Measurements from ENCODE around the gene WASF2. TPM values are rescaled to one million over a fixed set of nuclear protein-coding genes. Genes with fewer than 3 reads are reported as not detected.

Gene WASF2
- total and polyA plus RNA-seq, 2 of the 8 experiments (the other 6 are each of a cell fraction or from before 2014, with no cell fraction given), result 32.1 to 86.6 TPM

GRCh38 chr1:27413004-27413403 is 77.0 kb downstream of the WASF2 start:
- ChIA-PET CTCF (ENCODE audit: partially characterized antibody) (interaction anchor here (0.9 to 37.8 kb wide), 13 partner anchors 9 to 250 kb away, joined by 3 to 863 read pairs (median 5); partner anchors contain the start of gene AHDC1), POLR2A (ENCODE audit: partially characterized antibody) (interaction anchor here (1.4 kb wide), 1 partner anchor 14 kb away, joined by 4 read pairs; no protein-coding TSS in a partner anchor)
- no peak overlapping the region for H4K5ac ChIP-seq (ENCODE audit: insufficient read length, low read depth, low read length)
- H3K79me2 ChIP-seq (ENCODE audit: control insufficient read depth in 1 of 2, insufficient read depth in 2 of 2, low read length in 2 of 2), result no peaks in the 10 kb centered on the region; a peak in 1 of 4 replicates
- FAIRE-seq (no peak), DNase-seq (ENCODE audit: low read depth in 1 of 2, low spot score in 2 of 2) (no peak)
- TF ChIP-seq, protein P1, sequence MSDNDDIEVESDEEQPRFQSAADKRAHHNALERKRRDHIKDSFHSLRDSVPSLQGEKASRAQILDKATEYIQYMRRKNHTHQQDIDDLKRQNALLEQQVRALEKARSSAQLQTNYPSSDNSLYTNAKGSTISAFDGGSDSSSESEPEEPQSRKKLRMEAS (IDR thresholded peaks at IDR 0.05), result no peak
- TF ChIP-seq NRF1 (IDR thresholded peaks at IDR 0.05; ENCODE audit: low read depth, low read length) (no peak), ATF3 (IDR thresholded peaks at IDR 0.05; ENCODE audit: insufficient read depth, low read depth, low read length) (no peak), KDM5A (IDR thresholded peaks at IDR 0.05; ENCODE audit: low read length) (no peak), SIRT6 (IDR thresholded peaks at IDR 0.05; ENCODE audit: low read length) (no peak), RXRA (IDR thresholded peaks at IDR 0.05; ENCODE audit: insufficient read depth, low read depth, low read length) (no peak), TAF1 (IDR thresholded peaks at IDR 0.05; ENCODE audit: low read depth, low read length) (no peak), RAD21 (IDR thresholded peaks at IDR 0.05 in 1 of 2, conservative IDR thresholded peaks at IDR 0.05 in 1 of 2; ENCODE audit: low read depth in 2 of 2, low read length in 2 of 2) (no peak), MAFK (IDR thresholded peaks at IDR 0.05; ENCODE audit: low read depth, low read length) (no peak), SP1 (IDR thresholded peaks at IDR 0.05; ENCODE audit: low read depth, low read length) (no peak), RFX5 (IDR thresholded peaks at IDR 0.05; ENCODE audit: borderline replicate concordance, low read depth, low read length) (no peak), TEAD4 (IDR thresholded peaks at IDR 0.05; ENCODE audit: low read depth, low read length) (no peak), BACH1 (IDR thresholded peaks at IDR 0.05; ENCODE audit: low read length) (no peak), BRCA1 (IDR thresholded peaks at IDR 0.05; ENCODE audit: low read depth, low read length) (no peak)
- H2BK12ac ChIP-seq (ENCODE audit: low read depth, low read length), result no peak overlapping the region
- H3K4me2 ChIP-seq (ENCODE audit: insufficient read depth in 1 of 2, low read depth in 2 of 2, low read length in 2 of 2), result no peak overlapping the region
- H3K4me1 ChIP-seq (replicated peaks in 1 of 4; ENCODE audit: control insufficient read depth in 3 of 4, insufficient read depth in 4 of 4, low read length in 3 of 4), result 0 out of 7 replicates have a peak, but pooled peaks cover 0 to 1% (median under 1%) of the 10 kb centered on the region in 4 experiments
- no peak overlapping the region for H3K23ac ChIP-seq (ENCODE audit: insufficient read length)
- H3K27ac ChIP-seq (ENCODE audit: low read depth, low read length), result no peak overlapping the region
- H3K18ac ChIP-seq (ENCODE audit: extremely low read depth, low read length), result no peak overlapping the region
- peaks cover 0 to 2% of the 10 kb centered on the region in 2 experiments for H4K20me1 ChIP-seq (replicated peaks in 1 of 2; ENCODE audit: control insufficient read depth in 1 of 2, insufficient read depth in 2 of 2, low read length in 2 of 2)
- no peak overlapping the region for H2BK15ac ChIP-seq (ENCODE audit: low read length)
- no peaks in the 10 kb centered on the region for H3K23me2 ChIP-seq (ENCODE audit: low read depth, low read length)
- no peak overlapping the region for H3K9ac ChIP-seq (replicated peaks in 1 of 4; ENCODE audit: extremely low read depth in 1 of 4, low read depth in 3 of 4, low read length in 3 of 4)
- H2BK120ac ChIP-seq (replicated peaks; ENCODE audit: low read depth, low read length), result no peak overlapping the region
- no peaks in the 10 kb centered on the region for H3K27me3 ChIP-seq (replicated peaks in 1 of 4; ENCODE audit: control insufficient read depth in 3 of 4, extremely low read depth in 1 of 4, insufficient read depth in 3 of 4, low read length in 3 of 4)
- H3K79me1 ChIP-seq (ENCODE audit: low read depth, low read length), result no peaks in the 10 kb centered on the region; the same call in 1 of the 2 replicates
- no peak overlapping the region for H2AK5ac ChIP-seq (ENCODE audit: low read depth, low read length)
- WGBS, 2 experiments (ENCODE audit: extremely low coverage in 1 of 2, insufficient coverage in 1 of 2, insufficient read length in 1 of 2, insufficient replicate concordance in 2 of 2, low coverage in 1 of 2, low lambda C conversion rate in 2 of 2, missing lambda C conversion rate in 1 of 2), result 95% methylated on average over 4 of the region's 4 CpGs; no CpG with 5 or more reads in 1 of the 2 experiments
- H3K36me3 ChIP-seq (ENCODE audit: control insufficient read depth in 2 of 4, insufficient read depth in 4 of 4, low read length in 3 of 4), result peaks cover 29 to 75% (median 56%) of the 10 kb centered on the region in 4 experiments
- no peak overlapping the region for H3K56ac ChIP-seq (replicated peaks; ENCODE audit: insufficient read length, low read depth, low read length)
- no peak overlapping the region for H3K14ac ChIP-seq (ENCODE audit: insufficient read length)
- H2AFZ ChIP-seq (ENCODE audit: low read length), result no peak overlapping the region
- no peak overlapping the region for H2BK20ac ChIP-seq (ENCODE audit: low read length)
- no peaks in the 10 kb centered on the region for H3K9me3 ChIP-seq (ENCODE audit: insufficient read depth in 2 of 2, low read depth in 1 of 2, low read length in 1 of 2)
- no peak overlapping the region for H3K4me3 ChIP-seq (ENCODE audit: extremely low read depth in 1 of 4, insufficient read depth in 2 of 4, low read depth in 3 of 4, low read length in 4 of 4)
- H2BK5ac ChIP-seq (ENCODE audit: low read depth, low read length), result no peak overlapping the region
- H3K4ac ChIP-seq (replicated peaks; ENCODE audit: insufficient read length, low read depth, low read length), result no peak overlapping the region
- no peak overlapping the region for H4K91ac ChIP-seq (replicated peaks; ENCODE audit: insufficient read length, low read length)
- no peak overlapping the region for H4K8ac ChIP-seq (ENCODE audit: extremely low read depth, insufficient read depth, low read length)

Measured in H1 (cell line).